HG02610 (cell line): Measurements from ENCODE around the gene HHAT.

Experiments
- ATAC-seq: cut with Tn5 transposase; IDR thresholded peaks from one replicate; pipeline ENCODE4 v1.9.1; 2021; ENCODE audit warnings: mild to moderate bottlenecking, moderate library complexity; ENCODE audit not compliant: unreplicated experiment

HHAT gene

DNA sequence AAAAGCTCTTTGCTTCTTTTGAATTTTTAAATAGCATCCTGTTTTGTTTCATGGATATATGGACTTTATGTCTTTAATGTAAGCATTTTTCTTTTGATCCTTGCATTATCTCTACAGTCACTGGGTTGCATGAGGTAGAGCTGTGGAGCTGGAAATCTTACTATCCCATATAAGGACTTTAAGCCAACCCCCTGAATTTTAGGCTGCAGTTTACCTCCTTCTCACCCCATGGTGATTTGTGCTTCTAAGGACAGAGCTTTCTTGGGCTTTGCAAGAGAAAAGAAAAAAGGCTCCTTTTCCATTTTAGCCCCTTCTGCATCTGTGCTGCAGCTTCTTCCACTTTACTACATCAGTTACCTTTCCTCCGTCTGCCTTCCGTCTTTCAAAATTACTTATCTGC lies 373.8 kb downstream of the HHAT start:
- ATAC-seq: no peak

DNA sequence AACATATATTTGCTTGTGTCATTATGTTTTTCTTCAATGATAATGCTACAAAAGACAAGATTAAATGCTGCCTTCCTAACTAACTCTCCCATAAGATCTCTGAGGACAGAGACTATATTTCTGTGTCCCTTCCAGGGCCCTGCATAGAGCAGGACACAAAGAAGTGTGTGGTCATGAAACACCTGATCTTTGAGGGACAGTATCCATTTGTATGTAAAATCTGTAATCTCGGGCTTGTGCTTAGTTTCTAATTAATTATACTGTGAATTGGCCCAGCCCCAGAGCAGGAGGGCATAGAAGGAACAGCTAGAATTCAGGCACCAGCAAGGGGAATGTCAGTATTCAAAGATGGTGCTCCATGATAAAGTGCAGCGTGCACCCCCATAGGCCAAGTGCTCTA lies 374.9 kb downstream of the HHAT start:
- no peak for ATAC-seq

DNA sequence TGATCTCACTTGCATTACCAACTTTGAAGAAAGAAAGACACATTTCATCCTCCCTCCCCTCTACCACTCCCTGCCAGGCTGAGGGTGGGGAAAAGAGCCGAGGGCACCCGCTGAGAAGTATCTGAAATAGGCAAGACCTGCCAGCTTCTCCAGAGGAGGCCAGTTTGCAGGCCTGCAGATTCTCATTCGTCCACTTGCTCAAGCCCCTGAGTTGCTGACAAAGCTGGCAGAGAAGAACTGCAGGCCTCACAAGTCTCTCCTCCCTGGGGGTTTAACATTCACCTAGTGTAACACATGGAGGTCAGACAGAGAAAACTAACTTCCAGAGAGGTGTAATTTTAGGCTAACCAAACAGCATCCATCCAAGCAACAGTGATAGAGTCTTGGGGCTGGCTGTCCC lies 376.4 kb downstream of the HHAT start:
- no peak for ATAC-seq

DNA sequence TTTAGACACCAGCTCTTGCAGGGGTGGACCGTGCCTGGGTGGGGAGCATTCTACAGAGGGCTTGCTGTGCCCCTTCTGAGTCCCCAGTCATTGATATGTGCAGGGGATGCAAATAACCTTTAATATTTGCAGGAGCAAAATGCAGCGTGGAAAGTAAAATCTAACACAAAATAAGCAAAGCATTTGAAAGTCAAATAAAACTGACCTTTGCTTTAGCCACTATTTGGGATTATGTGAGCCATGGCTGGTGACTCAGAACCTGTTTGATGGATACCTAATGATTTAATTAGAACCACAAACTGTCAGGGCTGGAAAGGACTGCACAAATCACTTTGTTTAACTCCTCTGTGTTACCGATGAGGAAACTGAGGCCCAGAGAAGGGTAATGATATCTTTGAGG lies 377.5 kb downstream of the HHAT start:
- ATAC-seq: no peak

DNA sequence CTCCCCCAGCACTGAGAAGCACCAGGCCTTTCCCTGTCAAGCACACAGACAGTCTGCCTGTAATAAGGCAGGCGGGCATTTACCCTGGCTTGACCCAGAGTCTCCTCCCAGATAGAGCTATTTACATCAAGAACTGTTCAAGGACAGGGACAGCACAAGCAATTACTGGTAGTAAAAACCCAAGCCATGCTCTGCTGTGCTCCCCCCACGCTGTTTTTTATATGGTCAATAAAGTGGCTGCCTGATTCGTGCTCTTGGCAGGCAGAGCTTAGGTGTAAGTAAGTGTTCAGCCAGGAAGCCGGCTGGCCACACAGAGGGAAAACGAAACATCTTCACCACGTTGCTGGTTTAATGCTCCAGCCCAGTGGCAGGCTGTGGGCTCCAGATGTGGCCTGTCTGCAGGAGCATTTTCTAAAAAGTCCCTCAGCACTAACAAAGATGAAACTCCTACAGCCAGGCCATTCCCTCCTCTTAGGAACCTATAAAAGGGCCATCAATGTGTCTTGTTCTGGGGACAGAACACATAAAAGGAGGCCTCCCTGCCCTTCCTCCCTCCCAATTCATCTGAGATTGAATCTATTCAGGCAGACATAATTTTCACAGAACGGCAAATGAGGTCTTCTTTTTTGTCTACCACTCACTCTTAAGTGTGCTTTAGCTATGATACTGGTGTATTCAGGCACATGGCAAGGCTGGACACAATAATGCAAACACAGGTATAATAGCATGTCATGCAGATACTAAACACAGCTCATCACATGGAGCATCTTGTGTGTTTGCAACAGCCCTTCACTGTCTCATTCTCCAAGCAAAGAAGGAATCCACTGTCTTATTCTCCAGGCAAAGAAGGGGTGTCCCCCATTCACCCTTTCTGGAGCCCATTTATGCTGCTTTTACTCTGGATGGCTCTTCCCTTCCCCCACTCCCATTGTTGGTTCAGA lies 378.9 kb downstream of the HHAT start:
- ATAC-seq: no peak

DNA sequence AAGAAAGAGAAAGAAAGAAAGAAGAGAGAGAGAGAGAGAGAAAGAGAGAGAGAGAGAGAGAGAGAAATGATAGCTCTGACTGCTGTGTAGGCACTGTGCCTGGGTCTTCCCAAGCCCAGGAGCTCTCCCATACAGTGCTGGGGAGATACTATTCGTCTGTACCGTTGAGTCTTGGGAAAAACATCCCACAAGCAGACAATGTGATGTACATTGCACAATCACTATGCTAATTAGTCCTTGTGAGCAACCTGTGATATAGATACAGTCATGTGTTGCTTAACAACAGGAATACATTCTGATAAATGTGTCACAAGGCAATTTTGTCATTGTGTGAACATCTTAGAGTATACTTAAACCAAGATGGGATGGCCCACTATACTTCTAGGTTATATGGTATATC lies 381.0 kb downstream of the HHAT start:
- ATAC-seq: no peak

DNA sequence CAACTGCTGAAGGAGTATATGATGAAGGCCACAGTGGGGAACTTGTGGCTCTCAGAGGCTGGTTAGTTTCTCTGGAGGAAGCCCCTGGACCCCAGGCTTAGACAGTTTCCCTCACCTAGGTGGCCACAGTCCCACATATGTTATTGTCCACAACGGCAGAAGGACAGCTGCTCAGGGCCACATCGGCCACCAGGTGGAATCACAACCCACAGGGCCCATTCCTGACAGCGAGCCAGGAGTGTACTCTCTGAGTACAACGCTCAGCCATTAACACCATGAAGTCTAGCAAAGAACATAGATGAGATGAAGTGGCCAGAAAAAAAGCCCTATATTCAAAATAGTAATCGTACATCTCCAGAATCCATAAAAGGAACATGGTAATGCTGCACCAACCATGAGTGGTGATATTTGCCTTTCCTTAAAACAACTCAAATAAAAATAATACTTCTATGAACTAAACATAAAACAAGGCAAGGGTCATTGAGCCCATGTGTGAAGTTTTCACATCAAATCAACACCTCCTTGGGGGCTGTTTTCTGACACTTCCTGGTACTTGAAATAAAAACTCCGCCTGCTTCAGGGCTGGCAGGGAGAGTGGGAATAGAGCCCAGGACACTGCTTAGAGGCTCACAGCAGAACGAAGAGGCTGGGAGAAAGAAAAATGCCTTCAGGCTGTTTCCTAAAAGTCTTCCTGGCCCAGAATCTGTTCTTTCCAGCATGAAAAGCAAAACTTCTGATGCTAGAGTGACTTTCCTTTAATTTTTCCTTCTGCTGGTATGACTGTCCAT lies 383.3 kb downstream of the HHAT start:
- no peak for ATAC-seq

DNA sequence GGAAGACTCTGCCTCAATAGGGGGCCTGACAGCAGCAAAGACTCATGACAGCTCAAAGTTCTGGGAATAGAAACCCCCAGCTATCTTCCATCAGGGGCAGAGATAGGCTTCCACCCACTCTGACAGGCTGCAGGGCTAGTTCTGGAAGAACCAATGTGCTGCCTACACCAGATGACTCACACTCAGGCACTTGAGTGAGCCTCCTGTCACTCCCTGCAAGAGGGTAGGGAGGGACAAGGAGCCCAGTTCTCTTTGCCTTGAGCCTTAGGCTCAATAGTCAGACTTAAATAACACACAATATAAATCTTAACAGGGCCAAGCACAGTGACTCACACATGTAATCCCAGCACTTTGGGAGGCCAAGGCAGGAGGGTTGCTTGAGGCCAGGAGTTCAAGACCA lies 386.4 kb downstream of the HHAT start:
- no peak for ATAC-seq

DNA sequence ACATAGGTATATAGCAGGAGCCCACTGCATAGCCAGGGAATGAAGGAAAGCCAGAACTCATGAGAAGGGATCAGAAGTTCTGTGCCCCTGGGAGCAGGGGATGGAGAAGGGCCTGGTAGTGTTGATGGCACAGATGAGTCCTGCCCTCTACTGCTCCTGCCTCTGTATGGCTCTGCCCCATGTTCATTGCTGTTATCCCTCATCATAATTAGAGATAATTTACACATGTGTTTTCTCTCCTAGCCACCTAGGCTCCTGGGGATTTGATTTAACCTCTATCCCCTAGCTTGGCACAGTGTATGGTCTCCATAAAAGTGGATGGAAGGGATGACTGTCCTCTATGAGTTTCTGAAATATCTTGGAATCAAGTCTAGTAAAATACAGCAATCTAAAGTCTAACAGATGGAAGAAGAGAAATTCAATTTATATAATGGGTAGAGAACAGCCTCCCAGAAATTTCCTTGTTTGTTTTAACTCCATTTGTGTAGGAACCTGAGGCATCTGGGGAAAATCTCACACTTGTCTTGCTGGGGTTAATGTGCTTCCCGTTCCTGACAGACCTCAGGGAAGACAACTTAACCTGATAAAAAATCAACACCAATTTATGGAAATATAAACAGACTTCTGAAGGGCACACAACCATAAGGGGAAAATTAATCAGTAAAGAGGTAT lies 393.8 kb downstream of the HHAT start:
- no peak for ATAC-seq

DNA sequence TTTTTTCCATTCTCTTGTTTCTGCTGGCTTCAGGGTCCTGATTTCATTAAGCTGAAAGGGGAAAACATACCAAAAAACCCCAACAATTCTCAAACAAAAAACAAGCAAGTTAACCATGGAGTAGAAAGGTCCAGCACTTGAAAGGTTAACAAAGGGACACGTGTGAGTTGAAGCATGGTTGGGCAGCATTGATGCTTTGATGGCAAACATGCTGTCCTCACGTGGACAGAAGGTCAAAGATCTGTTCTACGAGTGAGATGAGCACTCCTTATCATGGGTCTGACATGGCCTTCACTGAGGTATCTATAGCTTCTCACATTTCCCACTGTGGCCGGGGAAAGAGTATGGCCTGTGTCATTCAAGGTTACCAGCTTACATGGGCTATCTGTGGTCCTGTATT lies 394.9 kb downstream of the HHAT start:
- no peak for ATAC-seq

DNA sequence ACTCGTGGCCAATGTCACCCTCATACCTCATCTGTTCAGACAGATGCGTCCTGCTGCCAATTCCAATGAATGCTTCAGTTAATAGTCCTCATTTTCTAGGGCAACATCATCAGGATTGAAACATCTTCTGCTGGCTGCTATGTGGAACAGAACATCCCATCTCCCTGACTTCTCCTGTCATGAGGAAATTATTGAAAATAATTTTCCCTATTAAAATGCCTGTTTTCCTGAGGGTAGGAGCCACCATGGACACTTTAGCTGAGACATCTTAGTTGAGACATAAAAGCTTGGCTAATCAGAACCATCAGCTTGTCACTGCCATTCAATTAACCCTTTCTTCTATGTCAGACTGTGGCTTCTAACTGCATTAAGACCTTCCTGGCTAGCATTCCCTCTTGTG lies 396.1 kb downstream of the HHAT start:
- ATAC-seq: no peak
